Measurements from ENCODE around the gene TENM3. TPM values are rescaled to one million over a fixed set of nuclear protein-coding genes. Genes with fewer than 3 reads are reported as not detected.

The TENM3 gene
- total and polyA plus RNA-seq, 2 of the 8 experiments (the other 6 are each of a cell fraction or from before 2014, with no cell fraction given), result 36.9 to 69.3 TPM

- WGBS, 2 experiments (ENCODE audit: extremely low coverage in 1 of 2, insufficient coverage in 1 of 2, insufficient read length in 1 of 2, insufficient replicate concordance in 2 of 2, low coverage in 1 of 2, low lambda C conversion rate in 2 of 2, missing lambda C conversion rate in 1 of 2), result 13% methylated on average over 4 of the region's 4 CpGs; no CpG with 5 or more reads in 1 of the 2 experiments
- Histone ChIP-seq H3K79me2 (ENCODE audit: control insufficient read depth in 1 of 2, insufficient read depth in 2 of 2, low read length in 2 of 2) (no peaks in the 10 kb centered on the region), H2AFZ (ENCODE audit: low read length) (no peak overlapping the region), H3K9ac (replicated peaks in 1 of 4; ENCODE audit: extremely low read depth in 1 of 4, low read depth in 3 of 4, low read length in 3 of 4) (no peak overlapping the region), H2BK5ac (ENCODE audit: low read depth, low read length) (no peak overlapping the region), H2BK12ac (ENCODE audit: low read depth, low read length) (no peak overlapping the region; the same call in 1 of the 2 replicates), H3K27me3 (replicated peaks in 1 of 4; ENCODE audit: control insufficient read depth in 3 of 4, extremely low read depth in 1 of 4, insufficient read depth in 3 of 4, low read length in 3 of 4) (no peaks in the 10 kb centered on the region), H3K14ac (ENCODE audit: insufficient read length) (no peak overlapping the region), H2AK5ac (ENCODE audit: low read depth, low read length) (no peak overlapping the region), H3K23ac (ENCODE audit: insufficient read length) (no peak overlapping the region), H3K79me1 (ENCODE audit: low read depth, low read length) (no peaks in the 10 kb centered on the region), H3K18ac (ENCODE audit: extremely low read depth, low read length) (no peak overlapping the region; the same call in 1 of the 2 replicates), H2BK15ac (ENCODE audit: low read length) (no peak overlapping the region), H3K27ac (ENCODE audit: low read depth, low read length) (peak overlapping the region; percentile 29; the same call in 1 of the 2 replicates), H4K91ac (replicated peaks; ENCODE audit: insufficient read length, low read length) (no peak overlapping the region), H2BK120ac (replicated peaks; ENCODE audit: low read depth, low read length) (no peak overlapping the region), H3K36me3 (ENCODE audit: control insufficient read depth in 2 of 4, insufficient read depth in 4 of 4, low read length in 3 of 4) (no peaks in the 10 kb centered on the region), H3K4me2 (ENCODE audit: insufficient read depth in 1 of 2, low read depth in 2 of 2, low read length in 2 of 2) (peak overlapping the region; percentile 31 to 69; a peak in 2 of 4 replicates), H3K9me3 (ENCODE audit: insufficient read depth in 2 of 2, low read depth in 1 of 2, low read length in 1 of 2) (no peaks in the 10 kb centered on the region), H3K4ac (replicated peaks; ENCODE audit: insufficient read length, low read depth, low read length) (no peak overlapping the region), H3K23me2 (ENCODE audit: low read depth, low read length) (no peaks in the 10 kb centered on the region), H4K20me1 (replicated peaks in 1 of 2; ENCODE audit: control insufficient read depth in 1 of 2, insufficient read depth in 2 of 2, low read length in 2 of 2) (no peaks in the 10 kb centered on the region), H3K56ac (replicated peaks; ENCODE audit: insufficient read length, low read depth, low read length) (no peak overlapping the region), H3K4me1 (replicated peaks in 1 of 4; ENCODE audit: control insufficient read depth in 3 of 4, insufficient read depth in 4 of 4, low read length in 3 of 4) (peaks cover 0 to 29% (median 11%) of the 10 kb centered on the region in 4 experiments; a peak in 5 of 7 replicates), H3K4me3 (ENCODE audit: extremely low read depth in 1 of 4, insufficient read depth in 2 of 4, low read depth in 3 of 4, low read length in 4 of 4) (peak overlapping the region in 1 of 4 experiments; percentile 22; a peak in 1 of 8 replicates), H2BK20ac (ENCODE audit: low read length) (no peak overlapping the region), H4K8ac (ENCODE audit: extremely low read depth, insufficient read depth, low read length) (no peak overlapping the region), H4K5ac (ENCODE audit: insufficient read length, low read depth, low read length) (peak overlapping the region; percentile 52)
- CTCF ChIA-PET (ENCODE audit: partially characterized antibody), result no interaction called here
- no peak for DNase-seq (ENCODE audit: low read depth in 1 of 2, low spot score in 2 of 2)
- peak; percentile 58 for FAIRE-seq
- POLR2A ChIA-PET (ENCODE audit: partially characterized antibody), result interaction anchor here (0.6 to 1.5 kb wide), 2 partner anchors 113 to 115 kb away, joined by 3 read pairs; no protein-coding TSS in a partner anchor
Observed at GRCh38 chr4:182258441-182259000, 15.3 kb downstream of the TENM3 start.
